Calu3 (cell line): Measurements from ENCODE around the gene MYLK. TPM values are rescaled to one million over a fixed set of nuclear protein-coding genes. Genes with fewer than 3 reads are reported as not detected.

ENCODE experiments used
- BruUV-seq: library from RNA; stranded (reverse); fragments of 400-500 nt; replicated peaks from 2 replicates; lab custom pipeline; 2021; lab: Mats Ljungman, UMichigan
- CTCF ChIA-PET: fragments of 300-600 bp; sonication (Branson Sonifier 250); formaldehyde crosslinking; loops from one replicate; lab custom pipeline; 2022; ENCODE audit warnings: antibody characterized with exemption; lab: Charles Lee
- DNase-seq: peaks from one replicate; pipeline ENCODE4 v3.0.0; 2022
- H3K27ac Mint-ChIP-seq: one replicate; pipeline ENCODE4 v1.8.0; 2022; ENCODE audit warnings: mixed read lengths; ENCODE audit not compliant: unreplicated experiment
- H3K27me3 Mint-ChIP-seq: one replicate; pipeline ENCODE4 v1.8.0; 2022; ENCODE audit warnings: mixed read lengths; ENCODE audit not compliant: unreplicated experiment
- H3K36me3 Mint-ChIP-seq: one replicate; pipeline ENCODE4 v1.8.0; 2022; ENCODE audit warnings: mild to moderate bottlenecking, moderate library complexity, mixed read lengths; ENCODE audit not compliant: insufficient read depth, unreplicated experiment
- H3K4me1 Mint-ChIP-seq: one replicate; pipeline ENCODE4 v1.8.0; 2022; ENCODE audit warnings: mild to moderate bottlenecking, low read depth, mixed read lengths; ENCODE audit not compliant: unreplicated experiment
- H3K4me3 Mint-ChIP-seq: one replicate; pipeline ENCODE4 v1.8.0; 2022; ENCODE audit warnings: mild to moderate bottlenecking, low read depth, moderate library complexity, mixed read lengths; ENCODE audit not compliant: unreplicated experiment
- H3K9me3 Mint-ChIP-seq: one replicate; pipeline ENCODE4 v1.8.0; 2022; ENCODE audit warnings: low read depth, mixed read lengths; ENCODE audit not compliant: unreplicated experiment
- intact Hi-C: fragments of 100-400 bp; cut with micrococcal nuclease; formaldehyde crosslinking; loops from one replicate; pipeline ENCODE4 v1.10.0; 2022; ENCODE audit not compliant: unreplicated experiment
- total RNA-seq: library from RNA; stranded (reverse); gene quantifications from 2 replicates; pipeline ENCODE4 v1.2.3, GENCODE V29; 2022
- TF ChIP-seq, protein P1 (sequence below): fragments of 200-600 bp; IDR thresholded peaks from one replicate; pipeline ENCODE4 v1.8.0; 2022; ENCODE audit warnings: antibody characterized with exemption; ENCODE audit not compliant: unreplicated experiment

The MYLK gene
- total RNA-seq, 1 experiment from 2014 or later = 10.7 TPM

DNA sequence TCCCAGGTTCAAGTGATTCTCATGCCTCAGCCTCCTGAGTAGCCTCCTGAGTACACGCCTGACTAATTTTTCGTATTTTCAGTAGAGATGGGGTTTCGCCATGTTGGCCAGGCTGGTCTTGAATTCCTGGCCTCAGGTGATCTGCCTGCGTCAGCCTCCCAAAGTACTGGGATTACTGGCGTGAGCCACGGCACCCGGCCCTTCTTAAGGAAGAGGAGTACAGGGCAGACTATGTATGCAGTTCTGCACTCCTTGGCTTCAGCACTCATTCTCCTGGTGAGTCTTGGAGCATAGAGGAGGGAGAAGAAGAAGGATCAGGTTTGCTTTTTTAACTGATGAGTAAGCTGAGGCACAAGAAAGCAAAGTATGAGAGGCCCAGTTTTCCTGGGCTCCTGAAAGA, 199.5 kb downstream of the MYLK start:
- no peaks in the 10 kb centered on the region for H3K36me3 Mint-ChIP-seq
- no peaks in the 10 kb centered on the region for H3K27me3 Mint-ChIP-seq
- no peak overlapping the region for H3K4me3 Mint-ChIP-seq
- H3K4me1 Mint-ChIP-seq = peaks cover 17% of the 10 kb centered on the region
- intact Hi-C loops = no loop called here
- TF ChIP-seq, protein P1, sequence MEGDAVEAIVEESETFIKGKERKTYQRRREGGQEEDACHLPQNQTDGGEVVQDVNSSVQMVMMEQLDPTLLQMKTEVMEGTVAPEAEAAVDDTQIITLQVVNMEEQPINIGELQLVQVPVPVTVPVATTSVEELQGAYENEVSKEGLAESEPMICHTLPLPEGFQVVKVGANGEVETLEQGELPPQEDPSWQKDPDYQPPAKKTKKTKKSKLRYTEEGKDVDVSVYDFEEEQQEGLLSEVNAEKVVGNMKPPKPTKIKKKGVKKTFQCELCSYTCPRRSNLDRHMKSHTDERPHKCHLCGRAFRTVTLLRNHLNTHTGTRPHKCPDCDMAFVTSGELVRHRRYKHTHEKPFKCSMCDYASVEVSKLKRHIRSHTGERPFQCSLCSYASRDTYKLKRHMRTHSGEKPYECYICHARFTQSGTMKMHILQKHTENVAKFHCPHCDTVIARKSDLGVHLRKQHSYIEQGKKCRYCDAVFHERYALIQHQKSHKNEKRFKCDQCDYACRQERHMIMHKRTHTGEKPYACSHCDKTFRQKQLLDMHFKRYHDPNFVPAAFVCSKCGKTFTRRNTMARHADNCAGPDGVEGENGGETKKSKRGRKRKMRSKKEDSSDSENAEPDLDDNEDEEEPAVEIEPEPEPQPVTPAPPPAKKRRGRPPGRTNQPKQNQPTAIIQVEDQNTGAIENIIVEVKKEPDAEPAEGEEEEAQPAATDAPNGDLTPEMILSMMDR = no peak
- peaks cover 4% of the 10 kb centered on the region for H3K9me3 Mint-ChIP-seq
- no peak for DNase-seq
- no TSS peak for BruUV-seq
- H3K27ac Mint-ChIP-seq = no peak overlapping the region
- CTCF ChIA-PET = interaction anchor here (0.7 kb wide), 1 partner anchor 155 kb away, joined by 3 read pairs; no protein-coding TSS in a partner anchor

DNA sequence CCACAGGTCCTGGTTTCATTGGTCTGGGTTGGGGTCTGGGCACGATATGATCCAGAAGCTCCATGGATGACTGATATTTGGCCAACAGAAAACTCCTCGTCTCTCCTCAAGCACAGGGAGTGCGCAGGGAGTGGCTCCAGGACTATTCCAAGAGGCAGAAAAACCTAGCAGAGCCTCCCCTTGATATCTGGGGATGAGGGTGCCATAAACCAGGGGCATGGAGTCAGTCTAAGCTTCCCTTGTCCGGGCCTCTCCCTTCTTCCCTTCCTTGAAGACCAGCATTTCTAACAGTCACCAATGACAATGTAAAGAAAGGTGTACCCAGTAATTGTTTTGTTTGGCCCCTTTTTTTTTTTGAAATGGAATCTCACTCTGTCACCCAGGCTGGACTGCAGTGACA, 199.9 kb downstream of the MYLK start:
- Mint-ChIP-seq H3K4me3 (no peak overlapping the region), H3K9me3 (peaks cover 4% of the 10 kb centered on the region), H3K36me3 (no peaks in the 10 kb centered on the region), H3K27ac (no peak overlapping the region), H3K4me1 (peaks cover 17% of the 10 kb centered on the region), H3K27me3 (no peaks in the 10 kb centered on the region)
- TF ChIP-seq, protein P1 = no peak
- CTCF ChIA-PET = interaction anchor here (0.7 kb wide), 1 partner anchor 154 kb away, joined by 3 read pairs; no protein-coding TSS in a partner anchor
- DNase-seq = no peak
- intact Hi-C loops = no loop called here
- BruUV-seq = no TSS peak

DNA sequence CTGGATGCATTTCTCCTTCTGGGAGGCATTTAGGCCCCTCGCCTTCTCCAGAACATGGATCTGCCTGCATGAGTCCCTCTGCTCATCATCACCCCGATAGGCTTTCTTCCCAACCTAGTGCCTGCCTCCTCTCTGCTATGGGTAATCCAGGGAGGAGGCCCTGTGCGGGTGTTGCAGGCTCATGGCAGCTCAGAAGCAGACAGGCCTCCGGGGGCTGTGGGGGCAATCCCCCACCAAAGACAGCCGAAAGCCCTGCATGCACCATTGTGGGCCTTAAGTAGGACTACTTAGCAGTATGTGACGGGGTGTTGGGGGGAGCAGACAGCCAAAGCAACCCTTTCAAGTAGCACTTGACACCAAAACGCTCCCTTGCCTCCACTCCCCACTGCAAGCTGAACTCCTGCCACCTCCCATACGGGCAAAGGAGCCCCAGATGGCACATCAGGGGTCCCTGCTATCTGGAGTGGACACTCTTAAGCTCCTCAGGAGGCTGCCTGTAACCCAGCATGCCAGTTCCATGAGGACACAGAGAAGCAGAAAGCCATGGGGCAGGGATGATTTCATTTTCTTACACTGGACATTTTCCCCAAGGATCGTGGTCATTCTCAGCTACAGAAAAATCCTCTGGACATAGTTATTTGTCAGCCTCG, 200.5 kb downstream of the MYLK start:
- Mint-ChIP-seq H3K36me3 (no peaks in the 10 kb centered on the region), H3K27me3 (no peaks in the 10 kb centered on the region), H3K27ac (no peak overlapping the region), H3K4me1 (peaks cover 12% of the 10 kb centered on the region), H3K4me3 (no peak overlapping the region), H3K9me3 (peaks cover 4% of the 10 kb centered on the region)
- BruUV-seq = no TSS peak
- intact Hi-C loops = no loop called here
- TF ChIP-seq, protein P1 = no peak
- DNase-seq = no peak
- CTCF ChIA-PET = no interaction called here

DNA sequence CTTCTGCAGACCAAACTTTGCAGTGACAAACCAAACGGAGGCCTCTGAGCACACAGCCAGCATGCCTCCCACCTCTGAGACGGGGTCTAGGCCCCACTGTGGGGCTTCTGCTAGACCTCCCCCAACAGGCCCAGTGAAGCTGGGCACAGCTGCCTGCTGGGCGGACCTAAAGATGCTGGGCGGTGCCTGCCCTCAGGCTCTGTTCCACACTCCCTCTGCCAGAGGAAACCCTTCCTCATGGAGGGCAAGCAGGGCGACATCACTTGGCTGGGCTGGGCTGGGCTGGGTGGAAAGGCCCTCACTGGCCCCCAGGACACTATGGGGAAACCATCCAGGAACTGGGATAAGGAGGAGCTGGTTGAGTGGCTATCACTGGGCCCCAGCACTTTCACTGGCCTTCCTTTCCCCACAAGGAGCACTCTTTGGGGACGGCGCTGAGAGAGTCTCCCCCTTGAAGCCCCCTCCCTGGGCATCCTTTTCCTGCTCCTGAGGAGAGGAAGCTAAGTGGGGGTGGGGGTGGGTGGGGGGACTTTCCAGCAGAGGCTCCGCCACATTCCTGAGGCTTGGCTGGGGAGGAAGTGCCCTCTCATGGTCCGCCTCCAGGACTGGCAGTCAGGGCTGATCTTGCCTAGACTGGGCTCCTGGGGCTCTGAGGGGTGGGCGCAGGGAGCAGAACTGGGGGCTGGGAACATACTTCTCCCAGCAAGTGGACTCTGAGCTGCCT, 201.2 kb downstream of the MYLK start:
- Mint-ChIP-seq H3K27ac (no peak overlapping the region), H3K4me3 (no peak overlapping the region), H3K4me1 (peaks cover 5% of the 10 kb centered on the region), H3K9me3 (peaks cover under 1% of the 10 kb centered on the region), H3K36me3 (no peaks in the 10 kb centered on the region), H3K27me3 (no peaks in the 10 kb centered on the region)
- intact Hi-C loops = no loop called here
- BruUV-seq = no TSS peak
- DNase-seq = no peak
- CTCF ChIA-PET = interaction anchor here (0.7 to 1.1 kb wide), 2 partner anchors 9 to 11 kb away, joined by 3 read pairs; no protein-coding TSS in a partner anchor
- TF ChIP-seq, protein P1 = no peak
